Stimulated activated naive CD8-positive, alpha-beta T cell treated with anti-CD3 and anti-CD28 coated beads, Interleukin-15, Interleukin-2, amounts not matched to agents 100 U/mL and 50 U/mL, for 24 hours (primary cell): ENCODE data around the gene ADH1B.
"Not testable (repeated sequence)": the region's sequence is repeated elsewhere in the genome, so short reads cannot be mapped to it uniquely, and the experiment has no call there.

Experiments used
- ATAC-seq: fragments of 150-1000 bp; cut with Tn5 transposase; one replicate; pipeline ENCODE4 v1.10.0; 2021
- DNase-seq: peaks from one replicate; pipeline ENCODE4 v3.0.0; 2021

The ADH1B gene

DNA sequence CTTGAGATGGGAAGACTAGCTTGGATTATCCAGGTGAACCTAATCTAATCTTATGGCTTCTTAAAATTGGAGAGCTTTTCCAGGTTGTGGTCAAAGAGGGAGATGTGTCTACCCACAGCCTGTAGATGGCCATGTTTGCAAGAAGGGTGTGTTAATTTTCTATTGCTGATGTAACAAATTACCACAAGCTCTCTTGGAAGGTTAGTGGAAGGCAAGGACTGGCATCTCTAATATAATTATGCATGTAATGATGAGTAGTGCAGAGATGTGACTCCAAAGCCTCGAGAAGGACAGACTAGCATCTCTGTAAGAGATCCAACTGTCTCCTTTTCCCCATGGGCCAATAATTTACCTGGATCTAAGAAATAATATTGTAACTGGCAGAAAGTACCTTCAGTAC lies 3.2 kb upstream of the ADH1B start:
- DNase-seq = no peak
- no peak for ATAC-seq

DNA sequence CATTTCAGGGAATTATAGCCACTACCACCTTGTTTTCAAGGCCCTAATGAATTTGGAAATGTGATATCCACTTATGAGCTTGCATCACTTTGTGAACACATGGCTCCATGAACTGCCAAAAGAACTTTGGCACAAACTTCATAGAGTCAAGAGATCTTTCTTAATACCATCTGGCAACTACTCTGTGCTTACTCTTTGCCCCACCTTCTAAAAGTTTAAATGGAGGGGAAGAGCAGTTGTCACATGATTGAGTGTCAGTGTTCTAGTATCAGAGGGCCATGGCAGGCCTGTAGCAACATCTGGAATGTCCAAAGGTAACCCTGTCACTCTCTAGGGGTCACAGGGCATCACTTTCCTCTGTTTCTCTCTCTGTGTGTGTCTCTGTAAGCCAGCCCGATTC lies 2.6 kb upstream of the ADH1B start:
- DNase-seq (no peak), ATAC-seq (no peak)

DNA sequence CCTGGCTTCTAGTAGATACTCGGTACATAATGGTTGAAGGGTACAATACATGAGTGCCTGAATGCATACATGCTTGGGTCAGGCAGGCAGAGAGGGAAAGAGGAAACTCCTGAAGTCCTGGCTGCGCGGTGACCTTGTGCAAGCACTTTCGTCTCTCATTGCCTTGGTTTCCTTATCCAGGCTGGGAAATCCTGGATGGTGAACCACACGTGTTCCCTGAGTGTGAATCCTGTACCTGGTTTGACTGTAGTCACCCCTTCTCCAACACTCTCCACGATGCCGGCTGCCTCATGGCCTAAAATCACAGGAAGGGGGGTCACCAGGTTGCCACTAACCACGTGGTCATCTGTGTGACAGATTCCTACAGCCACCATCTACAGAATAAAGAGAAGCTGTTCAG lies 3.4 kb downstream of the ADH1B start:
- not testable (repeated sequence) for DNase-seq, ATAC-seq

DNA sequence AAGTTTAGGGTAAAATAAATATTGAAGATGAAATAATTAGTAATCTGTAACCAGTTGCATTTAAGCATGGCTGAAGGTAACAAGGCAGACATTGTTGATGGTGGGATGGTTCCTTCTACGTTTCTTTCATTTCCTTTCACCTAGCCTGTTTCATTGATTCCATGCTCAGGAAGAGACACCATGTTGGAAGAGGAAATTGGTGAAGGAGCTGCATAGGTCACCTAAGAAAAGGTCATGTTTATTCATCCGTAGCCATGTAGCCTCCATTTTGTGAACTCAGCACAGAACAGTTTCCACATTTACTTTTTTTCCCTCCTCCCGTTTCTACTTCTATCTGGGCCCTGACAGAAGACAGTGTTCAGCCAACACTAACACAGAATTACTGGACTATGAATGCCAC lies 3.8 kb downstream of the ADH1B start:
- DNase-seq = no peak
- no peak for ATAC-seq

DNA sequence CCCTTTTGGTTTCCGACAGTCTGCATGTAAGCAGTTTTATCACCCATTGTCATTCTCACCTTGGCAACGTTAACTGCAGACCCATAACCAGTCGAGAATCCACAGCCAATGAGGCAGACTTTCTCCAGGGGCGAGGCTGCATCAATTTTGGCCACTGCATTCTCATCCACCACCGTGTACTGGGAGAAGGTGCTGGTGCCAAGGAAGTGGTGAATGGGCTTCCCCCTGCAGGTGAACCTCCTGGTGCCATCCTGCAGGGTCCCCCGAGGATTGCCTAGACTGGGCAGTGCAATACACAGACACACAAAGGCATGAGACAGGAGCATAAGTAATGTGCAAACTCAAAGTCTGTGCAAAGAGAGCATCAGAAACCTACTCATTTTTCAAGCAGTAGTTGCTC lies 5.4 kb downstream of the ADH1B start:
- no peak for ATAC-seq
- DNase-seq = no peak

DNA sequence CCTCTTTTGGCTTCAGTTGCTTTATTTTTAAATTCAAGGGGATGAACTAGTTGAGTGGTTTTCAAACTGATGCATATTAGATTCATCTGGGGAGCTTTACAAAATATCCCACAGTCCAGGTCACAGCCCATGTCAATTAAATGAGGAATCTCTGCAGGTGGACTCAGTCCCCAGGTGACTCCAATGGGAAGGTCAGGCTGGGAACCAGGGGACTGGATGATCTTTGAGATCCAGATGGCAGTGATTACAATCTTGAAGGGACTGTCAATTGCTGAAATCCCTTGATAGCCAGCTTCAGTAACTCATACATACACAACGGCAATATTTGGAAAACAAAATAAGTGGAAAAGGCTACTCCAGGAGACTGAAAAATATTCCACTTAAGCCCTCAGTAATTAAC lies 7.0 kb downstream of the ADH1B start:
- DNase-seq (no peak), ATAC-seq (no peak)

DNA sequence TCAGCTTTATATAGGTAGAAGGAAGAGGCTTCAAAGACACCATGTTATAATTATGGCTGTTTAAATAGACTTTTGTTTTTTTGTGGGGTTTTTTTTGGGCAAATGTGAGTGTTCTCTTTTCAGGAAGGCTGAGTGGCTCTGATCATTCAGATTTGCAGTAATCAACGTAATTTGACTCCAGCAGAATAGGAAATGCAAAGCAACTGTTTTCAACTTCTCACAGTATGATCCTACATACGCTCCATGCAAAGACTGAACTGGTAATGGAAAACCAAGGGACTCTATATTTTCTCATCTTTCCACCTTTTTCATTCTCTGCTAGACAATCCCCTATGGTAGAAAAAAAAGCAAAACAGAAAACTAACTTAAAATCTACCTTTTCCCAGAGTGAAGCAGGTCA lies 10.8 kb downstream of the ADH1B start:
- no peak for DNase-seq
- no peak for ATAC-seq

DNA sequence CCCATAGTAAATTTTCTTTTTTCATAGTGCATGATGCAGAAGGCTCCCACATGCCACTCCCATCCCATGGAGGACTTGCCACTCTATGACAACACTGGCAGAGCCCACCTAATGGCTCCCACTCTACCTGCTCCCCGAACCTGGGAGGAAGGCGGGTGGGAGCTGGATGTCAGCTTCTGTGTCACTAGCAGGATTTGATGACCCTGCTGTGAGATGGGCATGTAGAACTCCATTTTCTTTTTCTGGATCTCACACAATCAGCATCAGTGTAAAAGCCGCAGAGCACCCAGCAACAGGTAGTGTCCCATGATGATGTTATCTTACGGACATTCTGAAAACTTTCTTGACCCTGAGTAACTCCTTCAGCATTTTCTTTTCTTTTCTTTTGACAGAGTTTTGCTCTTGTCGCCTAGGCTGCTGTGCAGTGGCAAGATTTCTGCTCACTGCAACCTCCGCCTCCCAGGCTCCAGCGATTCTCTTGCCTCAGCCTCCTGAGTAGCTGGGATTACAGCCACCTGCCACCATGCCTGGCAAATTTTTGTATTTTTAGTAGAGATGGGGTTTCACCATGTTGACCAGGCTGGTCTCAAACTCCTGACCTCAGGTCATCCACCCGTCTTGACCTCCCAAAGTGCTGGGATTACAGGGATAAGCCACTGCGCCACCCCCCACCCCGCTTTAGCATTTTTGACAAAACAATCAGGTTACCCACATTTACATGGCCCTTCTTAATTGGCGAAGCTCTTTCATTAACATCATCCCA lies 15.4 kb downstream of the ADH1B start:
- ATAC-seq = no peak

DNA sequence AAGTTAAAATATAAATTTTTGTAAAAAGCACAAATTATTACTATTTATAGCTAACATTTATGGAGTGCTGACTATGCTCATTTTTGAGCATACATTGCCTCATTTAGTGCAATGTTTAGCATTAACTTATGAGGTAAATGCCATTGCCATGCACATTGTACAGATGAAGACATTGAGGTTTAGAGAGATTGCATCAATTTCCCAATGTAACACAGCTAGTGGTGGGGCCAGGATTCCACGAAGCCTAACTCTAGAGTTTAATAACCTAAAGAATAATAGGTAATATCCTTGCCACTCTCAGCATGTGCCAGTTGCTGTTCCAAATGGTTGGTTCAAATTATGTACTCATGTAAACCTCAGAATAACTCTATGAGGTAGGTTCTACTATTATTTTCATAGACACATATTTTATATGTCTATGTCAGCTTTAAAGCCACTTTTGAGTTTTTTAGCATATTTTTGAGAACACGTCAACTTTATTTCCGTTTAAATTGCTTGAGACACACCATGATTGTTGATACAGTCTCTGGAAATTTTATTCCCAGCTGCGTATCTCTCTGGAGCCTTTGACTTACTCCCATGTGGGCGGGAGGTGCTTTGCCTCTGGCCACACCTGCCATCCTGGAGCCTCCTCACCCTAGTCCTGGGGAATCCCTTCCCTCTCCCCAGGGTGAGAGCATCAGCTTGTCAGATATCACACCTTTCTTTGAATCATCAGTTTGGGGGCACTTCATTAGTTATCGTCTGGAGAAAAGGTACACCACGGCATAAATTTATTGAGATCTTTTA lies 19.6 kb downstream of the ADH1B start:
- ATAC-seq (no peak), DNase-seq (no peak)

More for the DNA sequence above, 15.4 kb downstream of the ADH1B start:
- no peak for DNase-seq

DNA sequence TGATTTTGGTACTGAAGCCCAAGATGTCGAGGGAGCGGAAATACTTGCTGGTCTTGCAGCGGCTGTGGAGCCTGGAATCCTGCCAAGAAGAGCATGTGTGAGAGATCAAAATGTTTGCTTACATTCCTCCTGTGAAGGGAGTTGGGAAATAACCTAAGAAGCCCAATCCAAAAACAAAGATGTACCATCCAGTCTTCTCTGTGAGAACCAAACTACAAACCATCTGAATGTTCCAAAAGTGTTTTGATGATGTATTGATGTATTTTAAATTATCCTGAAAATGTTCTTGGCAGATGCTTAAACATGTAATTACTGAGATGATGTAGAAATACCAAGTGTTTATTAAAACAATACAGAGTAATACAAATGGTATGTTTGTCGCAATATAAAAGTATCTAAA lies 20.3 kb downstream of the ADH1B start:
- ATAC-seq (no peak), DNase-seq (no peak)

DNA sequence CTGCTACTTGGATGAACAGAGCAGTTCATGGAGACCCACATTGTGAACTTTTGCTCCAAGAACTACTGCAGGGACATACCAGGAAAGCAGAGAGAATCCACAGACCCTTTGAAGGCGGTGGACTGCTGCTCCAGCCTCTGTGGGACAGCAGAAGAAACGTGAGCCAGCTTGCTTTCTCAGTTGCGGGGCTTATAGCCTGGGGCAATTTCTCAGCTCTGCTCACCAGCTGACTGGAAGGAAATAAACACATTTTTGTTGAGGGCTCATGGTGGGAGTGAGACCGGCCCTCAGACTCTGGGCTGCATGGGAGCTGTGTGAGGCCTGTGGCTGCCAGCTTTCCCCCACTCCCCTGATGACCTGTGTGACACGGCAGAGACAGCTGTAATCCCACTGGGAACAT lies 27.8 kb downstream of the ADH1B start:
- ATAC-seq (no peak), DNase-seq (no peak)

DNA sequence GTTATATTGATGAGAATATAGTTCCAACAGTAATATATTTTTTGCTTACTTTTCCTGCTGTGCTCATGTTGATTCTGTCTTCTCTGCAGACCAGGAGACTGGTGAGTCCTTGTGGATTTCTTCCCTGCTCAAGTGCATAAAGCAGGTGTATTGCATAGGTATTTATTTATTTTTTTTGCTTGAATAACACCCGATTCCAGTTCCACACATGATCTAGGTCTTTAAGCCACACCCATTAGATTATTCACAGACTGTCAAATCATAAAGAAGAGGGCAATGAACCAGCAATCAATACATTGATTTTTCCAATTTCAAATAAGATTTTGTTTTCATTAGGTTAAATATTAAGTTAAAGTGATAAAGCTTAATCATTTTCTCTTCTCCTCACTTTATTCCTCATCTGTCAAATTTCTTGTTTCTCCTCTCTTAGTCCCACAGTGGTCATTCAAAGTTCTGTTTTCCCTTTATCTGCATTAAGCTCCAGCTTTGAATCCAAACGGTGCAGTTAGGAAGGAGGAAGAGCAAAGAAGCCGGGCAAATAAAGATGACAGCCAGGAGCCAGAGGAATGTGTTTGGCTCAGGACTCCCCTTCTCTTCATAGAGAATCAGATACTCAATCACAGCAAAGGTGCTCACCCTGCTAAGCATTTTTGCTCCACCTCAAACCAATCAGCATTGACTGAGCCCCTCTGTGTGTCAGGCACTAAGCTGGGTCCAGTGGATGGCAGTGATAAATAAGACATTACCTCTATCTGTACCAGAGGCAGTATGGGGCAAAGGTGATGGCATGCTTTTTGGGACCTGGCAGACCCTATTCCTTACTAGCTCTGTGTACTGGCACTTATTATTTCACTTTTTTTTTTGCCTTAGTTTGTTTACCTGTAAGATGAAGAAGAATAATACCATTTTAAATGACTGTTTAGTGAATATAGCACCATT lies 30.1 kb downstream of the ADH1B start, which contains the start of gene ADH1A:
ADH1A (minus strand) TSS at position 138 of the 939 bp plus-strand sequence; CDS start at position 67, 71 bp downstream.
- DNase-seq = no peak
- ATAC-seq = no peak

DNA sequence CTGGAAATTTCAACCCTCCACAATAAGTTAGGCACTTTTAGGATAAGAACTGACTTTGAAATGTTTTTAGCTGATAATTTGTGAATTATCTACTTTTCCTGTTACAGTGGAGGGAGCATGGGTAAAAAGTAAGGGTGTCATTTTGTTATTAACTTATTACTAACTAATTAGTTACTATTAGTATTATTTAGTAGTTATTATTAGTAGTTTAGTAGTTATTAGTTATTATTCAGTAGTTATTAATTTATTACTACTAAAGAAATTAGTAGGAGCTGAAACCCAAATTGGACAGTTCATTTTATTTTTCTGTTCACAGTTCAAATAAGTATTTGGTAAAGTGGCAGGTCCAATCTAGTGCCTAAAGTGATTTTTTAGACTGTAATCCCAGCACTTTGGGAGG lies 35.8 kb downstream of the ADH1B start:
- ATAC-seq (no peak), DNase-seq (no peak)

DNA sequence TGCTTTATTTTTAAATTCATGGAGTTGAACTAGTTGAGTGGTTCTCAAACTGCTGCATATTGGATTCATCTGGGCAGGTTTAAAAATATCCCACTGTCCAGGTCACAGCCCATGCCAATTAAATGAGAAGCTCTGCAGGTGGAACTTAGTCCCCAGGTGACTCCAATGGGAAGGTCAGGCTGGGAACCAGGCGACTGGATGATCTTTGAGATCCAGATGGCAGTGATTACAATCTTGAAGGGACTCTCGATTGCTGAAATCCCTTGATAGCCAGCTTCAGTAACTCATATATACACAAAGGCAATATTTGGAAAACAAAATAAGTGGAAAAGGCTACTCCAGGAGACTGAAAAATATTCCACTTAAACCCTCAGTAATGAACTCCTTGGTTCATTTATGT lies 38.5 kb downstream of the ADH1B start:
- no peak for ATAC-seq

DNA sequence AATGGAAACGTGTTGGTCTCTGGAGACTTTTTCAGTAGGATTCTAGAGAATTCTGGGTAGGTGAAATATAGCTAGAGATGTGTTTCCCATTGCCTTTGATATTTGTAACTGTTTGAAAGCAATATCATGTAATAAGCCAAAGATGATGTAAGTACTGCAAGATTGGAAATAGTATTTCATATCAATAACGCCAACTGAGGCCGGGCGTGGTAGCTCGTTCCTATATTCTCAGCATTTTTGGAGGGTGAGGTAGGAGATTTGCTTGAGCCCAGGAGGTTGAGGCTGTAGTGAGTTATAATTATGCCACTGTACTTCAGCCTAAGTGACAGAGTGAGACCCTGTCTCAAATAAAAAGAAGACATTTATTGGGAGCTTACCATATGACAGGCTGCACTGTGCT lies 39.9 kb downstream of the ADH1B start:
- no peak for ATAC-seq

More for the DNA sequence above, 38.5 kb downstream of the ADH1B start:
- DNase-seq = no peak

DNA sequence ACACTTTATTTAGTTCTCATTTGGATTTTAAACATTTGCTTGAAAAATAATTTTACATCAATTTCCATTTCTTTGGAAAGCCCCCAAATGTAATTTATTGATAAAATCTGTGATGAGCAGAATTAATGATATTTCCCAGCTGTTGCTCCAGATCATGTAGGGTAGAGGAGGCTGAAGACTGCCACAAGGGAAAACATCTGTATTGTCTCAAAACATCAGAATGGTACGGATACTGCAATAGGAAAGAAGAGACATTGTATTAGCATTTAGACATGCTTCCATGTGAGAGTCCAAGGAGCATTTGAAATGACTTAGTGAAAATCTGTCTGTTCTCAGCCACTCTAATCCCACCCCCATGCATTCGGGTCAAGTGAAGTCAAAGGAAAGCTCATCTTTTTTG lies 44.8 kb downstream of the ADH1B start:
- ATAC-seq = no peak
- DNase-seq = no peak

More for the DNA sequence above, 39.9 kb downstream of the ADH1B start:
- DNase-seq = no peak

DNA sequence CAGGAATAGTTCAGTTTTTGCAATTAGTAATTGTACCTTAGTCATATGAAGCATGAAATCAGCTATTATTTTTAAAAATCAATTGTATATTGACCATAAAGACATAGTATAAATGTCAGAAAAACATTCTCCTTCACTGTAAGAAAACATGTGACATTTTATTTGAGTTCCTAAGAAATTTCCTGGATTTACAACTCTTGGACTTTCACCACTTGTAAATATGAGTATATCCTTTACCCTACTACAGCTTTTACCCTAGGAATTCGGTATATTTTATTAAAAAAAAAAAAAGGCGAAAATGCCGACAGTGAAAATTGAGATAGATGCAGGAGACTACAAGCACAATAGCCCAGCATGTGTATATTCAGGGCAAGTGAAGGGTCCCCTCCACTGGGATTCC lies 45.3 kb downstream of the ADH1B start:
- DNase-seq (no peak), ATAC-seq (no peak)

DNA sequence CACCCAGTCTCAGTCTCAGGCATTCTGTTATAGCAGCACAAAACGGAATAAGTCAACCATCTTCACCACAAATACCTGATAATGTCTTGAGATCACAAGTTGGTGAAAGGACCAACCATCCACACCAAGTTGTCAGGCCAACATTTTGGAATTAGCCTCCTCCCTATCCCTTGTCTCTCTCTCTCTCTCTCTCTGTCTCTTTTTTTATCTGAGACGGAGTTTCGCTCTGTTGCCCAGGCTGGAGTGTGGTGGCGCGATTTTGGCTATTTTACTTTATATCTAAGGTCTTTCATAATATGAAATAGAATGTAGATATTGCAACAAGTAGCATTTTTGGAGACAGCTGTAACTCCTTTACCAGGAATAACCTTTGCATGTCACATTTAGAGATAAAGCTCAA lies 46.2 kb downstream of the ADH1B start:
- DNase-seq = no peak
- no peak for ATAC-seq

DNA sequence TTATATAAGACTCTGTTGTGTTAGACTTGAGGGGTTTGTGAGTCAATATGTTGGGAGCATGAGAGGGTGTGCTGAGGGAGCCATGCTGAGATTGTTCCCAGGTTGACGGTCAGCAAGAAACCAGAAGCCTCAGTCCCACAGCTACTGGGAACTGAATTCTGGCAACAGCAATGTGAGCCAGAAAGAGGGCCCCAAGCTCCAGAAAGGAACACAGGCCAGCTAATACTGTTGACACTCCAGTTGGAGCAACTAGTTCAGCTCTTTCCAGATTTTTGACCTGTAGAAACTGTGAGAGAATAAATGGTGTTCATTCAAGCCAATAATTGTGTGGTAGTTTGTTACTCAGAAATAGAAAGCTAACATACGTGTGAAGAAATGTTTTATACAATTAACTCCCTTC lies 47.5 kb downstream of the ADH1B start:
- no peak for DNase-seq
- ATAC-seq = no peak

DNA sequence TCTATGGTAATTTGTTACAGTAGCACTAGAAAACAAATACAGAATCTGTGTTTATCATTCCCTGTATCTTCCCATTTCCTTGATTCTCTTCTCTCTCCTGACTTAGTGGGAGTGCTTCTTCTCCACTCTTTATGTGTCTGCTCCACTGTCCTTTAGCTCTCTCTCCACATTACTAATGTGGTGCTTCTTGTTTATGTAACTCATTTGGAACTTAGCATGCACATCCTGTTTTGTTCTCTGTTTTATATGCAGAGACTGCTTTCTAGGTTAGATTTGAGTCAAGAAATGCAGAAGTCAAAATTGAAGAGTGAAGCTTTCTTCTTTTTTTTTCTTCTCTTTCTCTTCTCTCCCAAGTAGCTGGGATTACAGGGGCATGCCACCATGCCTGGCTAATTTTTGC lies 56.3 kb downstream of the ADH1B start:
- no peak for DNase-seq
- no peak for ATAC-seq
